ENCODE measurements around the gene OXCT1.

The OXCT1 gene

GRCh38 chr5:41773799-41774198, 96.4 kb downstream of the OXCT1 start:
- H3K4ac ChIP-seq (ENCODE audit: low read depth, low read length), result no peak overlapping the region
- H2AK5ac ChIP-seq (ENCODE audit: low read length), result no peak overlapping the region
- H3K23ac ChIP-seq (ENCODE audit: low read length), result no peak overlapping the region
- H2BK12ac ChIP-seq (ENCODE audit: low read length), result no peak overlapping the region
- no peak overlapping the region for H2AFZ ChIP-seq (ENCODE audit: insufficient read depth, low read length, poor library complexity)
- no peaks in the 10 kb centered on the region for H3K36me3 ChIP-seq (ENCODE audit: control insufficient read depth in 1 of 2, insufficient read depth in 2 of 2, low read length in 2 of 2)
- H2BK5ac ChIP-seq (ENCODE audit: low read depth, low read length, poor library complexity), result no peak overlapping the region
- no peaks in the 10 kb centered on the region for H3K79me2 ChIP-seq (ENCODE audit: control insufficient read depth, insufficient read depth, low read length, poor library complexity)
- no peak for DNase-seq
- H4K12ac ChIP-seq (ENCODE audit: low read depth, low read length), result no peak overlapping the region
- WGBS (ENCODE audit: extremely low coverage, insufficient coverage, insufficient read length), result no CpG with 5 or more reads among the region's 1 CpG
- H2BK120ac ChIP-seq (ENCODE audit: insufficient read depth, low read length, poor library complexity), result no peak overlapping the region
- H3K4me3 ChIP-seq (ENCODE audit: low read depth, low read length), result no peak overlapping the region
- no peak overlapping the region for H3K27ac ChIP-seq (ENCODE audit: low read depth, low read length)
- no peak overlapping the region for H3K14ac ChIP-seq (ENCODE audit: low read length)
- no peak overlapping the region for H3K18ac ChIP-seq (ENCODE audit: low read length)
- no peaks in the 10 kb centered on the region for H3K79me1 ChIP-seq (ENCODE audit: low read length)
- no peaks in the 10 kb centered on the region for H3K9me3 ChIP-seq (ENCODE audit: insufficient read depth, low read depth, low read length)
- H3K4me1 ChIP-seq (ENCODE audit: control insufficient read depth in 1 of 2, insufficient read depth in 2 of 2, low read length in 2 of 2), result no peaks in the 10 kb centered on the region
- no peak overlapping the region for H3K9ac ChIP-seq (ENCODE audit: low read length)
- no peaks in the 10 kb centered on the region for H3K27me3 ChIP-seq (ENCODE audit: insufficient read depth, low read length)
- no peak overlapping the region for H4K8ac ChIP-seq (ENCODE audit: low read depth, low read length)
- H3K4me2 ChIP-seq (ENCODE audit: low read length), result no peak overlapping the region
- H4K91ac ChIP-seq (ENCODE audit: low read depth, low read length), result no peak overlapping the region

GRCh38 chr5:41772785-41773442, 97.3 kb downstream of the OXCT1 start:
- Histone ChIP-seq H2BK120ac (ENCODE audit: insufficient read depth, low read length, poor library complexity) (no peak overlapping the region), H3K14ac (ENCODE audit: low read length) (no peak overlapping the region), H2BK12ac (ENCODE audit: low read length) (no peak overlapping the region), H4K8ac (ENCODE audit: low read depth, low read length) (no peak overlapping the region), H3K4me1 (ENCODE audit: control insufficient read depth in 1 of 2, insufficient read depth in 2 of 2, low read length in 2 of 2) (no peaks in the 10 kb centered on the region), H3K9ac (ENCODE audit: low read length) (no peak overlapping the region), H3K79me2 (ENCODE audit: control insufficient read depth, insufficient read depth, low read length, poor library complexity) (no peaks in the 10 kb centered on the region), H3K27ac (ENCODE audit: low read depth, low read length) (no peak overlapping the region), H3K27me3 (ENCODE audit: insufficient read depth, low read length) (no peaks in the 10 kb centered on the region), H2BK5ac (ENCODE audit: low read depth, low read length, poor library complexity) (no peak overlapping the region), H4K12ac (ENCODE audit: low read depth, low read length) (no peak overlapping the region), H3K4me3 (ENCODE audit: low read depth, low read length) (no peak overlapping the region), H4K91ac (ENCODE audit: low read depth, low read length) (no peak overlapping the region), H3K23ac (ENCODE audit: low read length) (no peak overlapping the region), H2AK5ac (ENCODE audit: low read length) (no peak overlapping the region), H3K4ac (ENCODE audit: low read depth, low read length) (no peak overlapping the region), H3K18ac (ENCODE audit: low read length) (no peak overlapping the region), H3K36me3 (ENCODE audit: control insufficient read depth in 1 of 2, insufficient read depth in 2 of 2, low read length in 2 of 2) (no peaks in the 10 kb centered on the region), H3K79me1 (ENCODE audit: low read length) (no peaks in the 10 kb centered on the region), H3K4me2 (ENCODE audit: low read length) (no peak overlapping the region), H2AFZ (ENCODE audit: insufficient read depth, low read length, poor library complexity) (no peak overlapping the region), H3K9me3 (ENCODE audit: insufficient read depth, low read depth, low read length) (no peaks in the 10 kb centered on the region)
- DNase-seq, result no peak
- no CpG with 5 or more reads among the region's 4 CpGs for WGBS (ENCODE audit: extremely low coverage, insufficient coverage, insufficient read length)

DNA sequence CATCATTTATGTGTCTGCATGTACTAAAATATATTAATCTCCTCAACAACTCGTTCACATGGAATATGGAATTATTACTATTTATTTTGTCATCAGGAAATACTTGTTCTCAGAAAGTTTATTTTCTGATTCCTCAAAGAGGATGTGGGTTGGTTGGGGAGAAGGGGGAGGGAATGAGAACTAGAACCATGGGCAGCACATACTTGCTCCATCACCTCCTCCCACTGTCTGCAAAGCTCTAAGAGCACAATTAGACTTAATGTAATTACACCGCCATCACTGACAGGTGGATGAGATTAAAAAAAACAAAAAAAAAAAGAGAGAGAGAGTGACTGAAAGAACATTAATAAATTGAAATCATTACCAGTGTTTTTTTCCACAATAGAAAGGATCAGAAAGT, 98.2 kb downstream of the OXCT1 start:
- Histone ChIP-seq H2BK12ac (ENCODE audit: low read length) (no peak overlapping the region), H3K9me3 (ENCODE audit: insufficient read depth, low read depth, low read length) (no peaks in the 10 kb centered on the region), H3K9ac (ENCODE audit: low read length) (no peak overlapping the region), H3K27ac (ENCODE audit: low read depth, low read length) (no peak overlapping the region), H3K14ac (ENCODE audit: low read length) (no peak overlapping the region), H4K8ac (ENCODE audit: low read depth, low read length) (no peak overlapping the region), H3K36me3 (ENCODE audit: control insufficient read depth in 1 of 2, insufficient read depth in 2 of 2, low read length in 2 of 2) (no peaks in the 10 kb centered on the region), H3K4me2 (ENCODE audit: low read length) (no peak overlapping the region), H3K79me1 (ENCODE audit: low read length) (no peaks in the 10 kb centered on the region), H3K4ac (ENCODE audit: low read depth, low read length) (no peak overlapping the region), H2AK5ac (ENCODE audit: low read length) (no peak overlapping the region), H3K4me1 (ENCODE audit: control insufficient read depth in 1 of 2, insufficient read depth in 2 of 2, low read length in 2 of 2) (no peaks in the 10 kb centered on the region), H2AFZ (ENCODE audit: insufficient read depth, low read length, poor library complexity) (no peak overlapping the region), H3K79me2 (ENCODE audit: control insufficient read depth, insufficient read depth, low read length, poor library complexity) (no peaks in the 10 kb centered on the region), H4K91ac (ENCODE audit: low read depth, low read length) (no peak overlapping the region), H3K23ac (ENCODE audit: low read length) (no peak overlapping the region), H4K12ac (ENCODE audit: low read depth, low read length) (no peak overlapping the region), H3K18ac (ENCODE audit: low read length) (no peak overlapping the region), H3K4me3 (ENCODE audit: low read depth, low read length) (no peak overlapping the region), H3K27me3 (ENCODE audit: insufficient read depth, low read length) (no peaks in the 10 kb centered on the region), H2BK5ac (ENCODE audit: low read depth, low read length, poor library complexity) (no peak overlapping the region), H2BK120ac (ENCODE audit: insufficient read depth, low read length, poor library complexity) (no peak overlapping the region)
- WGBS (ENCODE audit: extremely low coverage, insufficient coverage, insufficient read length), result no CpG with 5 or more reads among the region's 2 CpGs
- DNase-seq, result no peak

- no peak for DNase-seq
- Histone ChIP-seq H3K79me1 (ENCODE audit: low read length) (no peaks in the 10 kb centered on the region), H4K12ac (ENCODE audit: low read depth, low read length) (no peak overlapping the region), H3K4me3 (ENCODE audit: low read depth, low read length) (no peak overlapping the region), H2AFZ (ENCODE audit: insufficient read depth, low read length, poor library complexity) (no peak overlapping the region), H3K4ac (ENCODE audit: low read depth, low read length) (no peak overlapping the region), H3K9me3 (ENCODE audit: insufficient read depth, low read depth, low read length) (no peaks in the 10 kb centered on the region), H3K23ac (ENCODE audit: low read length) (no peak overlapping the region), H3K4me1 (ENCODE audit: control insufficient read depth in 1 of 2, insufficient read depth in 2 of 2, low read length in 2 of 2) (no peaks in the 10 kb centered on the region), H2BK12ac (ENCODE audit: low read length) (no peak overlapping the region), H3K36me3 (ENCODE audit: control insufficient read depth in 1 of 2, insufficient read depth in 2 of 2, low read length in 2 of 2) (no peaks in the 10 kb centered on the region), H3K27ac (ENCODE audit: low read depth, low read length) (no peak overlapping the region), H2AK5ac (ENCODE audit: low read length) (no peak overlapping the region), H4K91ac (ENCODE audit: low read depth, low read length) (no peak overlapping the region), H3K9ac (ENCODE audit: low read length) (no peak overlapping the region), H3K79me2 (ENCODE audit: control insufficient read depth, insufficient read depth, low read length, poor library complexity) (no peaks in the 10 kb centered on the region), H3K14ac (ENCODE audit: low read length) (no peak overlapping the region), H2BK5ac (ENCODE audit: low read depth, low read length, poor library complexity) (no peak overlapping the region), H2BK120ac (ENCODE audit: insufficient read depth, low read length, poor library complexity) (no peak overlapping the region), H3K18ac (ENCODE audit: low read length) (no peak overlapping the region), H4K8ac (ENCODE audit: low read depth, low read length) (no peak overlapping the region), H3K4me2 (ENCODE audit: low read length) (no peak overlapping the region), H3K27me3 (ENCODE audit: insufficient read depth, low read length) (no peaks in the 10 kb centered on the region)
Measured at GRCh38 chr5:41770799-41771198, 99.4 kb downstream of the OXCT1 start.
